Activated CD4-positive, alpha-beta T cell treated with anti-CD3 and anti-CD28 coated beads, Interleukin-2, amount 10 ng/mL, durations not matched to agents 7 days and 5 days (primary cell): ENCODE measurements around the gene SLC16A10. TPM values are rescaled to one million over a fixed set of nuclear protein-coding genes. Genes with fewer than 3 reads are reported as not detected.

Experiments
- CTCF ChIA-PET: fragments of 350-600 bp; sonication (Branson Sonifier 250); formaldehyde crosslinking; loops from one replicate; lab custom pipeline; 2021; ENCODE audit warnings: antibody characterized with exemption; lab: Charles Lee
- POLR2A ChIA-PET: fragments of 350-600 bp; sonication (Branson Sonifier 250); formaldehyde crosslinking; loops from one replicate; lab custom pipeline; 2021; ENCODE audit warnings: antibody characterized with exemption; lab: Charles Lee
- DNase-seq: peaks from one replicate; pipeline ENCODE4 v3.0.0-alpha.2; 2020
- H3K27ac Mint-ChIP-seq: one replicate; pipeline ENCODE4 v1.8.0; 2021; ENCODE audit warnings: mild to moderate bottlenecking, moderate library complexity, mixed read lengths
- H3K27me3 Mint-ChIP-seq: one replicate; pipeline ENCODE4 v1.8.0; 2021; ENCODE audit warnings: mixed read lengths
- H3K36me3 Mint-ChIP-seq: one replicate; pipeline ENCODE4 v1.8.0; 2021; ENCODE audit warnings: low read depth, mixed read lengths
- H3K4me1 Mint-ChIP-seq: one replicate; pipeline ENCODE4 v1.8.0; 2021; ENCODE audit warnings: mixed read lengths
- H3K4me3 Mint-ChIP-seq: one replicate; pipeline ENCODE4 v1.8.0; 2021; ENCODE audit warnings: mild to moderate bottlenecking, moderate library complexity, mixed read lengths
- H3K9me3 Mint-ChIP-seq: one replicate; pipeline ENCODE4 v1.8.0; 2021; ENCODE audit warnings: mixed read lengths
- total RNA-seq, 2 experiments: library from RNA; stranded (reverse); gene quantifications; one replicate each; pipeline ENCODE4 v1.2.3, GENCODE V29; 2021

Gene SLC16A10
- total RNA-seq, 2 experiments from 2014 or later: 3.2 TPM

DNA sequence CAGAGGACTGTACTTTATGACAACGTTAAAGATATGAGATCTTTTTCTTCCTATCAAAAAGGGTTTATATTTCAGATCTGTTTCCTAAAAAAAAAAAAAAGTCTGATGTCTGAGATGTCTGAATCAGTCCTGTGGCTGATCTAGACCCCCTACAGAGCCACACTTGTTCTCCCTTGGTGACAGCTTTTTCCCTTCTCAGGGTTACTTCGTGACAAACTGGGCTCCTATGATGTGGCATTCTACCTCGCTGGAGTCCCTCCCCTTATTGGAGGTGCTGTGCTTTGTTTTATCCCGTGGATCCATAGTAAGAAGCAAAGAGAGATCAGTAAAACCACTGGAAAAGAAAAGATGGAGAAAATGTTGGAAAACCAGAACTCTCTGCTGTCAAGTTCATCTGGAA lies 134.5 kb downstream of the SLC16A10 start:
- no peak for DNase-seq
- no peak overlapping the region for H3K27ac Mint-ChIP-seq
- no peak overlapping the region for H3K4me3 Mint-ChIP-seq
- no peaks in the 10 kb centered on the region for H3K27me3 Mint-ChIP-seq
- POLR2A ChIA-PET: no interaction called here
- H3K36me3 Mint-ChIP-seq: no peaks in the 10 kb centered on the region
- CTCF ChIA-PET: interaction anchor here (1.8 kb wide), 1 partner anchor 12 kb away, joined by 6 read pairs; no protein-coding TSS in a partner anchor
- H3K4me1 Mint-ChIP-seq: no peaks in the 10 kb centered on the region
- H3K9me3 Mint-ChIP-seq: no peaks in the 10 kb centered on the region

DNA sequence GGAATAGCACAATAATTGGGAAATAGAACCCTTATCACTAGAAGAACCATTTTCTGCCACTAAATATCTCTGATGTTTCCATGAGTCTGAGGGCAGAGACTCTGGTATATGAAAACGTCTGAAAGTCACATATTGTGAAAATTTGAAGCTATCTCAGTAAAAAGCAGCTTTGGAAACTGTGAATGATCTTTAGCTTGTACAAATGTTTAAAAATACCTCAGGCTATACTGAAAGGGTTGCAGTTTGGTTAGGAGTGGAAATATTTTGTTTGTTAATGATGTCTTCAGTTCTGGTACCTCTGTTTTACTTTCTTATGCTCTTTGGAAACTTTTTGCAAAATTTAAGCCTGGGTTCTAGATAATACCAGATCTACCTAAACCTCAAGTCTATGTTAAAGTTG lies 135.0 kb downstream of the SLC16A10 start:
- POLR2A ChIA-PET: no interaction called here

DNA sequence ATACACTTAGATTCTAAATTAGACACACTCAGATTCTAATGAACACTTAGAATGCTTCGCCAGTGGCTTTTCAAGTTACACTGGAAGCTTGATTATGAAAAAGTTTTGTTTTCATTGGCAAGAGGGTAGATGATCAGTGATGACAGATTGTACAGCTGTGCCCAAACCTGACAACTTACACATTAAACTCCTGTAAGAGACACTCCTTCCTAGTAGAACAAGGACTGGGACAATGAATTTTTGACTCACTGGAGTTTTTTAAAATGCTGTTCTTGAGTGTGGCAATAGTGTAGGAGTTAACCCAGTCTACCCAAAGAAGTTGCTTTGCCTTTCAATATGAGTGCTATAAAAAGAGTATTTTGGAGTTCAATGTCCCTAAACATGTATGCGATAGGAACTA lies 140.8 kb downstream of the SLC16A10 start:
- H3K27me3 Mint-ChIP-seq: no peaks in the 10 kb centered on the region
- DNase-seq: no peak
- H3K27ac Mint-ChIP-seq: no peak overlapping the region
- no peaks in the 10 kb centered on the region for H3K9me3 Mint-ChIP-seq
- CTCF ChIA-PET: interaction anchor here (0.5 to 1.4 kb wide), 2 partner anchors 31 to 702 kb away, joined by 3 to 5 read pairs; a partner anchor contains a TSS
- POLR2A ChIA-PET: no interaction called here
- no peak overlapping the region for H3K4me3 Mint-ChIP-seq
- H3K4me1 Mint-ChIP-seq: no peaks in the 10 kb centered on the region
- H3K36me3 Mint-ChIP-seq: no peaks in the 10 kb centered on the region

More for the DNA sequence above, 135.0 kb downstream of the SLC16A10 start:
- Mint-ChIP-seq H3K36me3 (no peaks in the 10 kb centered on the region), H3K9me3 (no peaks in the 10 kb centered on the region), H3K4me1 (no peaks in the 10 kb centered on the region), H3K4me3 (no peak overlapping the region), H3K27me3 (no peaks in the 10 kb centered on the region), H3K27ac (no peak overlapping the region)
- CTCF ChIA-PET: interaction anchor here (1.2 to 1.8 kb wide), 2 partner anchors 13 to 20 kb away, joined by 4 to 6 read pairs; no protein-coding TSS in a partner anchor
- DNase-seq: no peak

DNA sequence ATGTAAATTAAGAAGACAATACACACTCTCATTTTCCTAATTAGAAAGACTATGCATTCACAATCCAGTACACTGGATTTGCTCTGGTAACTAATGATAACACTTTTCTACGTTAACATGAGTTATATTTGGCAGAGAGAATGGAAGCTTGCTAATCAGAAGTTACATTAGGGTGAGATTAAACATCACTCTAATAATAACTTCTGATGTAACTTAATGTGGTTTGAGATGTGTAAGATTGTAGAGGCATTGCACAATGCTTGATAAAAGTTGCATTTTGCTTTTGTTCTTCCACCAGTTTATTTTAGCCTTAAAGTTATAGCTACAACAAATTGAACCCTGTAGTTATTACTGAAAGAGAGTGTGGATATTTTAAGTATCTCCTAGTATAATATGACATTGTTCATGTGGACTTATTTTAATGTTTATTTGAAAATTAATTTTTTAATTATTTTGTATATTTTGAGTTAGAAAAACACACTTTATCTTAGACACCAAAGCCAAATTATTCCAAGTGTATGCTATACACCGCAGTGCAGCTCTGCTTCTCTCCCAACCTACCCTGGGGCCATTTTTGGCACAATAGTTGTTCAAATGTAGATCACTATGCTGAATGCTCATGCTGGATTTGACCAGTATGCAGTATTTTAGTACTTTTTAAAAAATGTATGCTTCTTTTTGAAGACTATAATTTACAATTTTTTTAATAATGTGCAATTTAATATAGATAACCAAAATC lies 143.2 kb downstream of the SLC16A10 start:
- no peaks in the 10 kb centered on the region for H3K4me1 Mint-ChIP-seq
- ChIA-PET CTCF (interaction anchor here (0.6 kb wide), 2 partner anchors 11 to 265 kb away, joined by 3 to 4 read pairs; no protein-coding TSS in a partner anchor), POLR2A (no interaction called here)
- no peak overlapping the region for H3K27ac Mint-ChIP-seq
- H3K4me3 Mint-ChIP-seq: no peak overlapping the region
- H3K27me3 Mint-ChIP-seq: no peaks in the 10 kb centered on the region
- no peak for DNase-seq
- no peaks in the 10 kb centered on the region for H3K36me3 Mint-ChIP-seq
- no peaks in the 10 kb centered on the region for H3K9me3 Mint-ChIP-seq

DNA sequence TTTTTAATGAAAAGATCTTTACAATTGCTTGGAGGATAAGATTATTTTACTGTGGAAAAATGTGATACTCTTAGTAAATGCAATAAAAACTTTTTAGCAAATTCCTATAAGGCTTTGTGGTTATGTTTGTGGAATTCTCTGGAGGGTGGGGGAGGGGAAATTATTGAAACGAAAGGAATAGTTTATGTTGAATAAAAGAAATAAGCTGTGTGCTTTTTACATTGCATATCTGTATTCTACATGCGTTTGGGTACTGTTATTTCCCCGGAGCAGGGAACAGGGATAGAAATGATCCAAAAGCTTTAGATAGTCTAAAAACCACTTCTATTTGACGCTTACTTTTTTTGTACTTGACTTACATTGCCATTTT lies 143.8 kb downstream of the SLC16A10 start:
- POLR2A ChIA-PET: no interaction called here
- H3K27me3 Mint-ChIP-seq: no peaks in the 10 kb centered on the region
- no peak overlapping the region for H3K27ac Mint-ChIP-seq
- CTCF ChIA-PET: interaction anchor here (0.6 kb wide), 1 partner anchor 11 kb away, joined by 4 read pairs; no protein-coding TSS in a partner anchor
- H3K36me3 Mint-ChIP-seq: no peaks in the 10 kb centered on the region
- no peak for DNase-seq
- no peaks in the 10 kb centered on the region for H3K9me3 Mint-ChIP-seq
- H3K4me3 Mint-ChIP-seq: no peak overlapping the region
- no peaks in the 10 kb centered on the region for H3K4me1 Mint-ChIP-seq

DNA sequence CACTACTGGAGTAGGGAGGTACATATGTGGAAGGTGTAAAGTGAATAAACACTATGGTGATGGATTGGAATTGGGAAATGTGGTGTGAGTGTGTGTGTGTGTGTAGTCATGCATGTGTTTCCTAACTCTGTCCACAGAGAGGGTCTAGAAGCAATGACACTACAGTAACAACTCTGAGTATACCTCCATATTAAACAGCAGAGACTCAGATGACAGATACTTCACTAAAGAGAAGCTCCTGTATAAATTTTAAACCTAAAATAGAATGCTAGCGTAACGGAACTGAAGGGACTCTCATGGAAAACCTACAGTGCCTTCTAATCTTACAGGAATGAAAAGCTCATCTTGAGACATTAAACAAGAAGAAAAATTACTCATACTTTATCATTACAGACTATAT lies 150.5 kb downstream of the SLC16A10 start:
- DNase-seq: no peak
- Mint-ChIP-seq H3K27me3 (no peaks in the 10 kb centered on the region), H3K4me1 (no peaks in the 10 kb centered on the region), H3K27ac (no peak overlapping the region), H3K9me3 (no peaks in the 10 kb centered on the region), H3K4me3 (no peak overlapping the region), H3K36me3 (no peaks in the 10 kb centered on the region)
- ChIA-PET CTCF (interaction anchor here (0.9 kb wide), 2 partner anchors 21 kb away, joined by 3 read pairs; a partner anchor contains a TSS), POLR2A (no interaction called here)

DNA sequence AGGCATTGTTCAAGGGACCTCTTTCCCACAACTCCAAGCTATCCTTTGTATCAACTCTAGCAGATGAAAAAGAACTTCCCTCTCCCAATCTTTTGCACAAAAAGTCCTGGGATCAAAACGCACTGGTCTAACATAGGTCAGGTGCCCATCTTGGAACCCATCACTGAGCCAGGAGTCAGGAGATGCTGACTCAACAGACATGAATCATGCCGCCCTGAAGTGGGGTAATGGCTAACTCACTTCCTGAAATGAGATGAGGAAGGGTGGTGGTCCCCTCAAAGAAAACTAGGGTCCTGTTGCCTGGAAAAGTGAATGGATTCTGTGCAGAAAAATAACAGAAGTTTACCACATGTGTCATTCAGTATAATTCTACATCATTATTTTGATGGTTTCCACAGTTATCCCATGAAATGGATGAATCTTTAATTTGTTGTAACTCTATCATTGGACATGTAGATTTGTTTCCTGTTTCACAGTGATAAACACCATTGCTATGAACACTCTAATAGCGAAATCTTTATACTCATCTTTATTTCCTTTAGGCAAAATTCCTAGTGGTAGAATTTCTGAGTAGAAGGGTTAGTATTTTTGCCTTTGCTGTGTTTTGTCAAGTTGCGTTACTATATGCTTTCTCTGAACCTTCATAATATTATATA lies 151.3 kb downstream of the SLC16A10 start:
- no peaks in the 10 kb centered on the region for H3K27me3 Mint-ChIP-seq
- POLR2A ChIA-PET: no interaction called here
- H3K4me1 Mint-ChIP-seq: no peaks in the 10 kb centered on the region
- H3K36me3 Mint-ChIP-seq: no peaks in the 10 kb centered on the region
- no peaks in the 10 kb centered on the region for H3K9me3 Mint-ChIP-seq
- no peak for DNase-seq
- CTCF ChIA-PET: interaction anchor here (0.9 kb wide), 1 partner anchor 20 kb away, joined by 3 read pairs; a partner anchor contains a TSS
- no peak overlapping the region for H3K4me3 Mint-ChIP-seq
- H3K27ac Mint-ChIP-seq: no peak overlapping the region

DNA sequence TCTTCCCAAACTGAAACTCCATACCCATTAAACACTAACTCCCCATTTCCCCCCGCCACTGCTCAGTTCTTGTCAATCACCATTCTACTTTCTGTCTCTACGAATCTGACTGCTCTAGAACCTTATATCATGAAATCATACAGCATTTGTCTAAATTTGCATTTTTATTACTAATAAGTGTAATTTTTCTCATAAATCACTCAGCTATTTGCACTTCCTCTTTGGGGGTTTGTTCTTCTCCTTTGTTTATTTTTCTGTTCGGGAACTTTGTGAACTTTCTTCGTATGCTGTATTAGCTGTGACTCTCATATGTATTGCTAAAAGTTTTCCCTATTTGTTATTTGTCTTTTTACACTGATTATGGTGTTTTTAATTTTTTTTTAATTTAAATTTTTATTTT lies 152.2 kb downstream of the SLC16A10 start:
- CTCF ChIA-PET: interaction anchor here (1.6 kb wide), 1 partner anchor 20 kb away, joined by 5 read pairs; a partner anchor contains a TSS
- Mint-ChIP-seq H3K4me1 (no peaks in the 10 kb centered on the region), H3K27ac (no peak overlapping the region), H3K9me3 (no peaks in the 10 kb centered on the region), H3K27me3 (peaks cover 2% of the 10 kb centered on the region), H3K36me3 (no peaks in the 10 kb centered on the region), H3K4me3 (no peak overlapping the region)
- POLR2A ChIA-PET: interaction anchor here (0.6 kb wide), 1 partner anchor 267 kb away, joined by 4 read pairs; no protein-coding TSS in a partner anchor
- DNase-seq: no peak

DNA sequence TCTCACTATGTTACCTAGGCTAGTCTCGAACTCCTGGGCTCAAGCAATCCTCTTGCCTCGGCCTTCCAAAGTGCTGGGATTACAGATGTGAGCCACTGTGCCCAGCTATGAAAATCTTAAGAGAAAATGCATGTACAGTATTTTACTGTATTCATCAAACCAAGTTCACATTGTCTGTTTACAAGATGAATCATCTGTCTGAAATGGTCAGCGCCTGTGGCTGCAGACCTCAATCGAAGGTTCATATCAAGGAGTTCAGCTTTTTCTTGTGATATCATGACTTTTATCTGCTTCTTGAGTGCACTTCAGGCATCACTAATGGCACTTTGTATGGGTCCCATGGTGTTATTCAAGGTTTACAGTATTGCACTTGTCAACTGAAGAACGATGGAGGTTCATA lies 155.1 kb downstream of the SLC16A10 start:
- H3K27ac Mint-ChIP-seq: no peak overlapping the region
- CTCF ChIA-PET: interaction anchor here (2.3 kb wide), 1 partner anchor 17 kb away, joined by 5 read pairs; a partner anchor contains a TSS
- peaks cover 3% of the 10 kb centered on the region for H3K27me3 Mint-ChIP-seq
- DNase-seq: no peak
- H3K4me1 Mint-ChIP-seq: no peaks in the 10 kb centered on the region
- H3K36me3 Mint-ChIP-seq: no peaks in the 10 kb centered on the region
- no peak overlapping the region for H3K4me3 Mint-ChIP-seq
- POLR2A ChIA-PET: no interaction called here
- H3K9me3 Mint-ChIP-seq: no peaks in the 10 kb centered on the region

DNA sequence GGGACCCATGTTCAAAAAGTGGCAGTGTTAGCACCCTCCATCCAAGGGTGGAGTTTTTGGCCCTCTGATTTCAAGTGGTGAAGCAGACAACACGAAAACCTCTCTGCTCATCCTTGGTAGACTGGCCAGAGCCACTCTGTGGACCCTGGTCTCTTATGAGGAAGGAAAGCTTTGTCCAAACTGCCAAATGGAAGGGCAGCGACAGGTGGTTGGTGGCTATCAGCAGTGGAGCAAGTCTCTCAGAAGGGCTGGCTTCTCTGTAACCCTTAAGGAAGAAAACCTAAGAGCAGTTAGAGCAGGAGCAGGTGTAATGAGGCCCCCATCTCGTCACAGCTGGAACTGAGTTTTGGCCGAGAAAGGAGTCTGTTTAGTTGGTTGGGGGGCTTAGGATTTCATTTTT lies 155.8 kb downstream of the SLC16A10 start:
- CTCF ChIA-PET: interaction anchor here (2.3 kb wide), 1 partner anchor 16 kb away, joined by 5 read pairs; a partner anchor contains a TSS
- no peaks in the 10 kb centered on the region for H3K36me3 Mint-ChIP-seq
- POLR2A ChIA-PET: no interaction called here
- peaks cover 3% of the 10 kb centered on the region for H3K27me3 Mint-ChIP-seq
- H3K4me1 Mint-ChIP-seq: no peaks in the 10 kb centered on the region
- no peak overlapping the region for H3K27ac Mint-ChIP-seq
- no peak for DNase-seq
- H3K4me3 Mint-ChIP-seq: no peak overlapping the region
- H3K9me3 Mint-ChIP-seq: no peaks in the 10 kb centered on the region

DNA sequence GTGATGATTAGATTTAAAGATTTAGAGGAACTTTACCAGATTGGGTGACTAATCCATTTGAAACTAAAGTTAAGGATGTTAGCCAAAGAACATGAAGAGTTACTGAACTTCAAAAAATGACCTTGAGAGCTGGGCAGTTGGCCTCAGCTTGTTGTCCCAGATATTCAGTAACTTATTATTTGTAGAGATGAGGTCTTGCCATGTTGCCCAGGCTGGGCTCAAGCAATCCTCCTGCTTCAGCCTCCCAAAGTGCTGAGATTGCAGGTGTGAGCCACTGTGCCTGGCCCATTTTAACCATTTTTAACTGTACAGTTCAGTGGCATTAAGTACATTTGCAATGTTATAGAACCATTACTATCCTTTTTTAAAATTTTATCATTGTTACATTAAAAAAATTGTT lies 161.5 kb downstream of the SLC16A10 start:
- POLR2A ChIA-PET: no interaction called here
- no peaks in the 10 kb centered on the region for H3K4me1 Mint-ChIP-seq
- H3K36me3 Mint-ChIP-seq: no peaks in the 10 kb centered on the region
- peaks cover 4% of the 10 kb centered on the region for H3K27me3 Mint-ChIP-seq
- H3K4me3 Mint-ChIP-seq: no peak overlapping the region
- H3K27ac Mint-ChIP-seq: no peak overlapping the region
- CTCF ChIA-PET: interaction anchor here (2.7 kb wide), 1 partner anchor 10 kb away, joined by 18 read pairs; a partner anchor contains a TSS
- DNase-seq: no peak
- H3K9me3 Mint-ChIP-seq: no peaks in the 10 kb centered on the region

DNA sequence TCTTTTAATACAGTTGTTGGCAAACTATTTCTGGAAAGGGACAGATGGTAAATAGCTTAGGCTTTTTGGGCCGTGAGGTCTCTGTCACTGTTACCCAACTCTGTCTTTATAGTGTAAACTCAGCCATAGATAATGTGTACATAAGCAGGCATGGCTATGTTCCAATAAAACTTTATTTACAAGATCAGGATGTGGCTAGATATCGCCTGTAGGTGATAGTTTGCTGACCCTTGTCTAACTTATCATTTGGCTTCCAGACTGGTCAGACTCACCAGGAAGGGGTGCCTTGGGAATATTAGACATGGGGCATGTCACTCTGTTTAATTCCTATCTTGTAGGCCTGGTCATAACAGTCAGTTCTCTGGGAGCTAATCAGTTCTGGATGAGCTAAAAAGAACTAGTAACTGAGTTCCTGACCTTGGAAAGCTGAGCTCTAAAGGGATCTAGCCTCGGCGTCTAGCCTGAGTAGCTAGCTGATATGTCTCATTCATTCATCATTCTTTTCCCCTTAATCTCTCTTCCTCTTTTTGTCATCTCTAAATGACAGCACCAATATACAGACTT lies 163.6 kb downstream of the SLC16A10 start:
- Mint-ChIP-seq H3K4me3 (no peak overlapping the region), H3K27me3 (peaks cover 4% of the 10 kb centered on the region), H3K36me3 (no peaks in the 10 kb centered on the region), H3K9me3 (no peaks in the 10 kb centered on the region), H3K4me1 (no peaks in the 10 kb centered on the region), H3K27ac (no peak overlapping the region)
- no peak for DNase-seq
- ChIA-PET POLR2A (no interaction called here), CTCF (interaction anchor here (0.6 to 2.7 kb wide), 2 partner anchors 8 to 53 kb away, joined by 3 to 18 read pairs; a partner anchor contains a TSS)
